Cardiac muscle cell (in vitro differentiated cells and primary cell): ENCODE data around the gene OTOP1. TPM values are rescaled to one million over a fixed set of nuclear protein-coding genes. Genes with fewer than 3 reads are reported as not detected.
"Not testable (repeated sequence)": the region's sequence is repeated elsewhere in the genome, so short reads cannot be mapped to it uniquely, and the experiment has no call there.

Source experiments
- DNase-seq, 2 donors: peaks; one replicate each; pipeline versions ENCODE4 v3.0.0 to v3.0.0-alpha.2; 2010 to 2017; ENCODE audit warnings: low read depth in 1 of 2, low spot score in 1 of 2
- H3K27ac ChIP-seq: fragments of 200-600 bp; sonication (generic); 2 replicates; pipeline ENCODE4 v1.5.1; 2016
- H3K27me3 ChIP-seq: fragments of 200-600 bp; sonication (generic); 2 replicates; pipeline ENCODE4 v1.6.0; 2016; ENCODE audit warnings: control low read depth
- H3K36me3 ChIP-seq: fragments of 200-600 bp; sonication (generic); 2 replicates; pipeline ENCODE4 v1.5.1; 2016; ENCODE audit warnings: control low read depth
- H3K4me1 ChIP-seq: fragments of 200-600 bp; sonication (generic); 2 replicates; pipeline ENCODE4 v1.8.1; 2017; ENCODE audit warnings: low read depth, mild to moderate bottlenecking, mixed run types
- H3K4me3 ChIP-seq: fragments of 200-600 bp; sonication (generic); 2 replicates; pipeline ENCODE4 v1.5.1; 2016; ENCODE audit warnings: mild to moderate bottlenecking
- H3K9me3 ChIP-seq: fragments of 200-600 bp; sonication (generic); 2 replicates; pipeline ENCODE4 v1.5.1; 2017; ENCODE audit warnings: low read depth, mild to moderate bottlenecking, control low read depth
- polyA plus RNA-seq: library from polyadenylated mRNA; unstranded; fragments of >200 nt; fragmentation: Nextera tagmentation; extraction: Ambion mirVana; gene quantifications from 2 replicates; pipeline ENCODE4 v1.2.1, GENCODE V29; 2016
- total RNA-seq: library from RNA; depleted of rRNA; stranded (reverse); fragments of >200 nt; gene quantifications from 2 replicates; pipeline ENCODE4 v1.2.3, GENCODE V29; 2016
- TF ChIP-seq, protein P1 (sequence below): IDR thresholded peaks from 2 replicates; pipeline ENCODE4 v1.5.1; 2012; ENCODE audit warnings: low read depth, mild to moderate bottlenecking, low read length

The OTOP1 gene
- total and polyA plus RNA-seq, 2 experiments from 2014 or later: not detected

DNA sequence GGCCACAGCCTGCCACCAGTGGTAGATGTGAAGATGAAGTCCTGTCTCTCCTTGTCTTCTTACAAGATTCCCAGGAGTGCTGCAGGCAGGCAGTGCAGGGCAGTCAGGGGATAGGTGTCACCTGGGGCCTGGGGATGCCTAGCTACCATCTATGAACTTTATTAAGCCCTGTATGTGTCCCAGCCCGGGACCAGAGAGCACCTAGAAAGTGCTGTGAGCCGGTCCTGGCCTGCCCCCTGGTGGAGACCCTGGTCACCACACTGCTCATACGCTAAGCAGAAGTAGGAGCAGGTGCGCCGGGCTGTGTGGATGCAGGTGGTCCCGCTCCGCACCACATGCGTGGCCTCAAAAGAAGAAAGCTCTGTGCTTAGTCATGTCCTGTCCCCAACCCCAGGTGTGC is 81.1 kb downstream of the OTOP1 start:
- TF ChIP-seq, protein P1, sequence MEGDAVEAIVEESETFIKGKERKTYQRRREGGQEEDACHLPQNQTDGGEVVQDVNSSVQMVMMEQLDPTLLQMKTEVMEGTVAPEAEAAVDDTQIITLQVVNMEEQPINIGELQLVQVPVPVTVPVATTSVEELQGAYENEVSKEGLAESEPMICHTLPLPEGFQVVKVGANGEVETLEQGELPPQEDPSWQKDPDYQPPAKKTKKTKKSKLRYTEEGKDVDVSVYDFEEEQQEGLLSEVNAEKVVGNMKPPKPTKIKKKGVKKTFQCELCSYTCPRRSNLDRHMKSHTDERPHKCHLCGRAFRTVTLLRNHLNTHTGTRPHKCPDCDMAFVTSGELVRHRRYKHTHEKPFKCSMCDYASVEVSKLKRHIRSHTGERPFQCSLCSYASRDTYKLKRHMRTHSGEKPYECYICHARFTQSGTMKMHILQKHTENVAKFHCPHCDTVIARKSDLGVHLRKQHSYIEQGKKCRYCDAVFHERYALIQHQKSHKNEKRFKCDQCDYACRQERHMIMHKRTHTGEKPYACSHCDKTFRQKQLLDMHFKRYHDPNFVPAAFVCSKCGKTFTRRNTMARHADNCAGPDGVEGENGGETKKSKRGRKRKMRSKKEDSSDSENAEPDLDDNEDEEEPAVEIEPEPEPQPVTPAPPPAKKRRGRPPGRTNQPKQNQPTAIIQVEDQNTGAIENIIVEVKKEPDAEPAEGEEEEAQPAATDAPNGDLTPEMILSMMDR: peak; percentile 40
- not testable (repeated sequence) for H3K27ac ChIP-seq, H3K9me3 ChIP-seq, H3K4me1 ChIP-seq, H3K4me3 ChIP-seq, H3K36me3 ChIP-seq
- peak; percentile 27 to 62 for DNase-seq
- peaks cover 67% of the 10 kb centered on the region for H3K27me3 ChIP-seq

DNA sequence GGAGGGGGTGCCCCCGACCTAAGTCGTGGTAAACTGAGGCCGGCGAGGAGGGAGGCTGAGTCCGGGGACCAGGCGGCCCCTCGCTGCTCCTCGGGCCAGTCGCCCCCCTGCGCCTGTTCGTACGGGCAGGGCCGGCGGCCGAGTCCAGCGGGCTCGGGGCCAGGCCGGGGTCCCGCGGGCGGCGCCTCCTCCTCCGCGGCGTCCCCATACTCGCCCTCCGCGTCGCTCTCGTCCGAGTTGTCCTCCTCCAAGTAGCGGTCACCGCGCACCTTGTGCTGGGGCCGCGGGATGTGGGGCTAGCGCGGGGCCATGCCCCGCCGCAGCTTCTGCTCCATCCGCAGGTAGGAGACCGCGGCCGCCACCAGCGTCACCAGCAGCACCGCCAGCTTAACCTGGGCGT is 83.4 kb downstream of the OTOP1 start:
- H3K9me3 ChIP-seq, H3K36me3 ChIP-seq, H3K4me1 ChIP-seq, H3K27ac ChIP-seq: not testable (repeated sequence)
- DNase-seq: peak in 1 of 2 donors; percentile 20
- Histone ChIP-seq H3K4me3 (peak overlapping the region; percentile 30), H3K27me3 (peaks cover 59% of the 10 kb centered on the region)

DNA sequence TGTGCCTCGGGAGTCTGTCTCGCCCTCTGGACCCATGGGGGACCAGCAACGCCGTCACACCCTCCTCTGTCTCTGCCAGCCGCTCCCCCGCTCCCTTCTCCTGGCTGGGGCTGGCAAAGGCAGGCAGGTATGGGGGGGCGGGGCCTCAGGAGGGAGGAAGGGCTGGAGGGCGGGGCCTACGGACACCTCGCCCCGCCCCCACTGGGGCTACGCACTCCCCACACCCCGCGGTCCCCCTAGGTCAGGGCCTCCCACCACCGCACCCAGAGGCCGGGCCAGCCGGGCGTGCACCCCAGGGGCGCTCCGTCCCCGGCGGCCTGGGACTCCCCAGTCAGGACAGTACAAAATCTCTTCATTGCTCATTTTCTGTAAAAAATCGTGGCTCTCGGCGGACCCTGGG is 84.0 kb downstream of the OTOP1 start:
- H3K36me3 ChIP-seq, H3K4me1 ChIP-seq, H3K27ac ChIP-seq, H3K9me3 ChIP-seq: not testable (repeated sequence)
- DNase-seq: peak in 1 of 2 donors; percentile 37
- H3K27me3 ChIP-seq: peaks cover 52% of the 10 kb centered on the region
- H3K4me3 ChIP-seq: peak overlapping the region; percentile 30

DNA sequence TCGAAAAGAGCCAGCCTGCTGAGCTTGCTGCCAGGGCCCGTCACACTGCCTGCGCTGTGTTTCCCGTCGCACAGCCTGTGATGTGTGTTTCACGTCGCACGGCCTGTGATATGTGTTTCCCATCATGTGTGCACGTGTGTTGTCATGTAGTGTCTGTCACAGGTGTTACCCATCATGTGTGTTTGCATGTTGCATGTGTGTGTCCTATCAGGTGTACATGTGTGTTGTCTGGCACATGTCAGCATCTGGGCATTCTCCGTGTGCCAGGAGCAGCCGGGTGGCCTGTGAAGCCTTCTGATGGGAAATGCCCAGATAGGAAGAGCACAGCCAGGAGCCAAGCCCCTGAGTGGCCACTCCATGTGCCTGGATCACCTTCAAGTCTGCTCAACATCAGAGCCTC is 85.5 kb downstream of the OTOP1 start:
- H3K27ac ChIP-seq, DNase-seq, H3K4me1 ChIP-seq, H3K36me3 ChIP-seq, H3K4me3 ChIP-seq, H3K9me3 ChIP-seq: not testable (repeated sequence)
- H3K27me3 ChIP-seq: peaks cover 39% of the 10 kb centered on the region

Other genes starting within 250 kb of the OTOP1 start
- 15.2 and 20.0 TPM in 2 replicates for gene TMEM128, start 21.3 kb upstream of the OTOP1 start, total RNA-seq
- gene TMEM128, start 21.3 kb upstream of the OTOP1 start, polyA plus RNA-seq: 50.5 and 60.1 TPM in 2 replicates
- gene LYAR, start 63.2 kb upstream of the OTOP1 start, total RNA-seq: 14.8 and 18.5 TPM in 2 replicates
- gene LYAR, start 63.2 kb upstream of the OTOP1 start, polyA plus RNA-seq: 10.7 and 13.7 TPM in 2 replicates
- 7.7 and 9.2 TPM in 2 replicates for gene ZBTB49, start 63.3 kb upstream of the OTOP1 start, total RNA-seq
- gene ZBTB49, start 63.3 kb upstream of the OTOP1 start, polyA plus RNA-seq: 6.0 and 6.4 TPM in 2 replicates
- gene NSG1, start 160.2 kb upstream of the OTOP1 start, total RNA-seq: 4.0 and 15.5 TPM in 2 replicates
- 6.1 and 18.4 TPM in 2 replicates for gene NSG1, start 160.2 kb upstream of the OTOP1 start, polyA plus RNA-seq